HG03565 (cell line): ENCODE results near the gene SCAANT1.
A peak's percentile ranks its signal among the peaks of the same experiment; 100 is the strongest.

ENCODE experiments used
- ATAC-seq: cut with Tn5 transposase; IDR thresholded peaks from one replicate; pipeline ENCODE4 v1.9.1; 2021; ENCODE audit warnings: mild to moderate bottlenecking, moderate library complexity; ENCODE audit not compliant: unreplicated experiment

The SCAANT1 gene

GRCh38 chr3:63905731-63906620 lies 6.2 kb downstream of the SCAANT1 start:
- ATAC-seq: no peak

- no peak for ATAC-seq
Observed at GRCh38 chr3:63900459-63900858, 11.7 kb downstream of the SCAANT1 start.

GRCh38 chr3:63900010-63900409 lies 12.2 kb downstream of the SCAANT1 start:
- ATAC-seq: no peak

- ATAC-seq: peak; percentile 58
Observed at GRCh38 chr3:63896332-63897030, 15.7 kb downstream of the SCAANT1 start.

DNA sequence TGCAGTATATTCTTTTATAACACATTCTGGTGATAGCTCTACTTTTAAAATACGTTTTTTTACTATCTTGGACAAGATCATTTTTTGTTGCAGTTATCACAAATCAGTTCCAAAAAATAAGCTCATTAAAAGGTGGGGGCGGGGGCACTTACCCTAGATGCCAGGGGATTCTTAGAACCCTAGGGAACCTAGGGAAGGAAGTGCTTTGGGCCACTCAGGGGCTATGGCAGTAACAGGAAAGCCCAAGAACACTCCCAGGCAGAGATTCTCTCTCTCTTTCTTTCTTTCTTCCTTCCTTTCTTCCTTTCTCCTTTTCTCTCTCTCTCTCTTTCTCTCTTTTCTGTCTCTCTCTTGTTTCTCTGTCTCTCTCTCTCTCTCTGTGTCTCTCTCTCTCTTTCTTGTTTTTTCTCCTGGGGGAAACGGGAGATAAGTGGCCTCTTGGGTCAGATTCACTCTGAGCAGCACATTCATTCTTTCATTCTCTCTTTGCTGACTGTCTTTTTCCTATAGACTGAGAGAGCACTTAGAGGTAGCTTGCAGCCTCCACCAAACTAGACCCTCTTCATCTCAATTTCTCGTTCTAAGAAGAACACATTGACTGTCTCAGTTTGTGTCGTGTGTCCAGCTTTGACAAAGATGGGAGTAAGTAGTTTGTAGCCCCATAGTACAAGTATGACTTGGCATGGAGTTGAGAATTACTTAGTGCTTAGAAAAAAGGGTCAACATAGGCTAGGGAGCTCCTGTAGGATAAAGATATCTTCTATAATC lies 16.6 kb downstream of the SCAANT1 start:
- no peak for ATAC-seq

- ATAC-seq: no peak
Observed at GRCh38 chr3:63892773-63893352, 19.3 kb downstream of the SCAANT1 start.

DNA sequence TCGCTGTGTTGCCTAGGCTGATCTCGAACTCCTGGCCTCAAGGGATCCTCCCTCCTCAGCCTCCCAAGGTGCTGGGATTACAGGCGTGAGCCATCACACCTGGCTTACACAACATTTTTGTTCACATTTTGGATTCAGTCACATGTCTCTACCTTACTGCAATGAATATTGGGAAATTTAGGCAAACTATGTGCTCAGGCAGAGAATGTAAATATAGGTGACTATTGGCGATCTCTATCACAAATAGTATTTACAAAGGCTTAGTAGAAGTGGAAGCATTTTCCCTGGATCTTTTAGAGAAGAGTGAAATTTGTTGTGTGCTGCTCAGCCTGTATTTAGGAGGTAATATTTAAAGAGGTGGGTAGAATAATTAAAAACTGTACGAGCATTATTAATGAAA lies 20.7 kb downstream of the SCAANT1 start:
- no peak for ATAC-seq

GRCh38 chr3:63886858-63887257 lies 25.3 kb downstream of the SCAANT1 start:
- no peak for ATAC-seq

DNA sequence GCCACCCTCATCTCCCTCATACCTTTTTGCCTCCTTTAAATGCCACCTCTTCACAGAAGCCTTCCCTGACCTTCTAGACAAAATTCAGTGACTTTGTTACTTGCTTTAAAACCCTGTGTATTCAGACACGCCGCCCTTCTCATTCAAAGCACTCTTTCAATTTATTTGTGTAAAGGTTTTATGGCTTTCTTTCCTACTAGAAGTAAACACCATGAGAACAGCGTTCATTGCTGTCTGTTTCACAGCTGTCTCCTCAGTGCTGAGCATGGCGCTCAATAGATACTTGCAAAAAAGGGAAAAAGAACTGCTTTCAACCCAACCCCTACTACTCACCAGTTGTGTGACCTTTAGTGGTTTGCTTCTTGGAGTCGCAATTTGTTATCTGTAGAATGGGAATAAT lies 31.5 kb downstream of the SCAANT1 start:
- no peak for ATAC-seq

DNA sequence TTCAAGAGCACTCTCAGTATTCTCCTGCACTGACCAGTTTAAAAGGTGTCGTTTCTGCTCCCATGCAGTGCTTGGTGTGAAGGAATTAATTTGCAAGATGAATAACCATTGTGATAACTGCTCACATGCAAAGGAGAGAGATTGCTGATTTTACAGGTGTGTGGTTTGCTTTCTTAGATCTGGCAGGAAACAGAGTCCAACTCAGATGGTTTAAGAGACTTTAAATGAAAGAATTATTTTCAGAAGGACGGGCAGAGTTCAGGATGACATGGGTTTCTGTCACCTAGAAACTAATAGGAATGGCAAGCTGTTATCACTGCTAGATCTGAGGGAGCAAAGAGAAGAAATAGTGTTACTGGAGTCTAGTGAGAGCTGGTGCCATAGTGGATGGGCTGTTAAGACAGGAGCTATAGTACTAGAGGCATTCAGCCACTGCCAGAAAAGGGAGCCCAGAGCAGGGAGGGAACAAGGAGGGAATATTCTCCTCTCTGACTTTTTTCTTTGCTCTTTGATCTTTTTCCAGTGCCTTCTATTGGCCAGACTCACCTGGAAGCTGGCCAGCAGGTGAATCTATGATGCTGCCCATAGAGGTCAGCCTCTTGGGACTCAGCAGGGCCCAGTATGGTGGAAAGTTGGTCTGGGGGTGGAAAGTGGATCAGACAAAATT lies 33.7 kb downstream of the SCAANT1 start:
- ATAC-seq: no peak

DNA sequence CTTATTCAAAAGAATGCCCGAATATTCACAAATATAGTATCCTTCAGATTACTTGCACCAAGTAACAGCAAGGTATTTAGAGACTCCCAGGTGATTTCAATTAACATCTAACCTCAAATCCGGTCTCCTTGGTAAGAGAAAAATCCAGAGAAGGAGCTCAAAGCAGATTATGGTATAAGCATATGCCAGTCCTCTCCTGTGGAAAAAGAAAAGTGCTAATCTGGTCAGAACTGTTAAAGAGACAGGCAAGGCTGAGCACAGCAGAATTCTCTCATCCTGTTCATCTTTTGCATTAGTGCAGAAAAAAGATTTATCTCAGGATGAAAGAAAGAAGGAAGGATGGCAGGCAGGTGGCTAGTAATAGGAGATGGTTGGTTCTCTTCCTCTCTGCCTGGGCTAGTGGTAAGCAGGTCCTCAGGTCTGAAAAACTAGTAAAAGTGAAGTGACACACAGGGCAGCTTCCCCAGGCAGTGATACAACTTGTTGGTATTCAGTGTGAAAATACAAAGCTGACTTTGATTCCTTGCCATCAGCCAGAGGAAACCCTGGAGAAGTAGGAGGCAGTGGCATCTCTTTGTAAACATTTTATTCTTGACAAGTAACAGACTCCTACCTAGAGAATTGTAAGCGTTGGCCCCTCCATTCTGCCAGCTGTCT lies 34.3 kb downstream of the SCAANT1 start:
- no peak for ATAC-seq

DNA sequence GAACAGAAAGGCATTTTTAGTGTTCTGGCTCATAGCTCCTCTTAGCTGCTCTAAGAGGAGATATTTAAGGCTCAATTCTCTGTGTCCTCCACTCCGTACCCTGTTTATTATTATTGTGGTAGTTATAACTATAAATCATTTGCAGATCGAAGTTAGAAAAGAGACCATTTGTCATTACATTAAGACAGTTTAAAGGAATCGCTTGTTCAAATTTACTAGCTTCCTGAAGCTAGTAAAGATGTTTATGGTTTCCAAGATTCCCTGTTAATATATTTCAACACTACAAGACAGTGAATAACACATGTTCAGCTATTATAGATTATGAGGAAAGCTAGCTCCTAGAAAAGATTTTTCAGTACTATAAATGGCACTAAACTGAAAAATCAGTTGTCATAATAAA lies 35.9 kb downstream of the SCAANT1 start:
- ATAC-seq: no peak

DNA sequence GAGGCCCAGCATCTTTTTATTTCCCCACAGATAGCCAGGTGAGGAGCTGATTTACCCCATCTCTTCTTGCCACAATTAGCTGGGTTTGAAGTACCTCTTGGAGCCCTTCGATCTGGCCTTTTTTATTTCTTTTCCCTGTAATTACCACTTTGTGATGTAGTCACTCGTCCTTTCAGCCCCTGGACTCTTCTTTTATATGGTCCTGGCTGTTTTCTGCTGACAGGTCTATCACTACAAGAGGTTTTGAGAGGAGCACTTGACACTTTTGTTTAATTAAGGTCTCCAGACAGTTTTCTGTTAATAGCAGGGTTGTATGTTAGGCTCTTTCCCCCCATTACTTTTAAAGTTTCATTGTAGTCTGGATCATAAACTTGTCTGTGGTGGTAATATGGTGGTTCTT lies 36.7 kb downstream of the SCAANT1 start:
- ATAC-seq: no peak

GRCh38 chr3:63874769-63875168 lies 37.4 kb downstream of the SCAANT1 start:
- no peak for ATAC-seq

DNA sequence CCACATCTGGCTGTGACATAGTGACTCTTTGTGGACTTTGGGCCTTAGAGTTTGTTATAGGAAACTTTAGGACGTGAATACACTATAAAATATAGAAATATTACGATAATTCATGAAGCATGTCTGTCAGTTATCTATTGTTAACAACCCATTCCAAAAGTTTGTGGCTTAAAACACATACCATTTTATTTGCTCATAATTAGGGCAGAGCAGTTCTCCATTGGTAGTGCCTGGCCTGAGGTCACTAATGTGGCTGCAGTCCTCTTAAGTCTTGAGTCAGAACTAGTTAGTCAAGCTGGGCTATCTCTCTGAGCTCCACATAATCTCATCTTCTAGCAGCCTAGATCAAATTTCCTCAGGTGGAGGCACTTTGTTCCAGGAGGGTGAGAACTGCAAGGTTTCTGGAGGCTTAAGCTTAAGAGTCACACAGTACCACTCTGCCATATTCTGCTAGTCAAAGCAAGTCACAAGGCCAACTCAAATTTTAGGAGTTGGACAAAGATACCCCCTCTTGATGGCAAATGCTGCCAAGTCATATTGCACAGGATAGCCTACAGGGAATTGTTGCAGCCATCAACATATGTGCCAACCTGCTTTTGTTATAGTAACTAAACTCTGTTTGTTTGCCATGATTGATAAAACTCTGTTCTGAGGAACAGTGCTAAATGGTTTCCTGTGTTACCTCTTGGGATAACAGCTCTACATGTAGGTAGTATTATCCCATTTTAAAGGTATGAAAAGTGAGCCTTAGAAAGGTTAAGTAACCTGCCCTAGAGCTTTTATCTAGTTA lies 39.9 kb downstream of the SCAANT1 start:
- no peak for ATAC-seq

- no peak for ATAC-seq
Observed at GRCh38 chr3:63870615-63871005, 41.6 kb downstream of the SCAANT1 start.

GRCh38 chr3:63869940-63870614 lies 42.1 kb downstream of the SCAANT1 start:
- no peak for ATAC-seq

- no peak for ATAC-seq
Observed at GRCh38 chr3:63867225-63867624, 45.0 kb downstream of the SCAANT1 start.

DNA sequence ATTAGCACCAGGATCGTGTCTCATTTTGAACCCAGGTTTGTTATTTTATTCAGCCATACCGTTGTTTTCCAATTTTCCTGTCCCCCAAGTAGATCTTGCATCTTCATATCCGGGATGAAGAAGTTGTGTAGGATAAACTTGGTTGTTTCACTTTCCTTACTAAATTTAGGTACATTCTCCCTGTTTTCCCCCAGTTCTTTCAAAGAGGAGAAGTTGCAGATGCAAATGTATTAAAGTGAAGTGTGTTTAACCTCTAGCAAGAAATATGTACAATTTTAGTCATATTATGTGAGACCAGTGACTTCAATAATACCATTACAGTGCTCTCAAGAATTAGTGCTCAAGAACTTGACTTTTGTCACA lies 47.2 kb downstream of the SCAANT1 start:
- no peak for ATAC-seq
